ENCODE data around the gene DUSP11.
"Not testable (repeated sequence)": the region's sequence is repeated elsewhere in the genome, so short reads cannot be mapped to it uniquely, and the experiment has no call there.

Gene DUSP11

DNA sequence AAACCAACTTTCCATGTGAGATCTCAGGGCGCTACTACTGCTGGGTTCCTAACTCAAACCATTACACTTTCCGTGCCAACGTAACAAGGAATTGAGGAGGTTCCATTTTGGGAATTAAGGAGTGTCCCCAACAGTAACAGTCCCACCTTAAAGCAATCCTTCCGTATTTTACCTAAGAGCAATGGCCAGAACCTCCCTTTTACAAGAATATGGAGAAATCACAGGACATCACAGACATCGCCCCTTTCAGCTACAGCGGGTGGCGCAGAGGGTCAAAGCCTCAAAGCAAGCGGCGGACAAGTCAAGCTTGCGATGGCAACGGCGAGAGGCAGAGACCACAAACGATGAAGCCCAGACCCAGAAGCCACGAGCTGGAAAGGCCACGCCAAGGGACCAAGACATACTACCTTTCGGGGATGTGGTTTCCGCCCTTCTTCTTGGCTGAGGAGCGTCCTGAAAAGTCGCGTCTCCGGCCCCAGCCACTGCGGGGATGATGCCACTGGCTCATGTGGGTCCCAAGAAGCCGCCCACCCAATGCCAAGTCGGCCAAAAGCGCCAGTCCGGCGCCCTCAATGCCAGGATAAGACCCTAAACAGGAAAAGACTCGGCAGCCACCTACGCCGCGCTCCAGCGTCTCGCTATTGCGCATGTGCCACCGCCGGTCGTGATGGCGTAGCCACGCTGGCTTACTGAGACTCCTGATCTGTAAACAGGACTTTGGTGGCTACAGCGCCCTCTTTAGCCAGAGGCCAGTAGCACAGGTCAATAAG lies at the start of gene DUSP11:
Gene DUSP11 (minus strand): TSS at position 637 of the 770 bp plus-strand sequence. CDS start 129 bp downstream, at position 508.
- peak; percentile 59 for DNase-seq

DNA sequence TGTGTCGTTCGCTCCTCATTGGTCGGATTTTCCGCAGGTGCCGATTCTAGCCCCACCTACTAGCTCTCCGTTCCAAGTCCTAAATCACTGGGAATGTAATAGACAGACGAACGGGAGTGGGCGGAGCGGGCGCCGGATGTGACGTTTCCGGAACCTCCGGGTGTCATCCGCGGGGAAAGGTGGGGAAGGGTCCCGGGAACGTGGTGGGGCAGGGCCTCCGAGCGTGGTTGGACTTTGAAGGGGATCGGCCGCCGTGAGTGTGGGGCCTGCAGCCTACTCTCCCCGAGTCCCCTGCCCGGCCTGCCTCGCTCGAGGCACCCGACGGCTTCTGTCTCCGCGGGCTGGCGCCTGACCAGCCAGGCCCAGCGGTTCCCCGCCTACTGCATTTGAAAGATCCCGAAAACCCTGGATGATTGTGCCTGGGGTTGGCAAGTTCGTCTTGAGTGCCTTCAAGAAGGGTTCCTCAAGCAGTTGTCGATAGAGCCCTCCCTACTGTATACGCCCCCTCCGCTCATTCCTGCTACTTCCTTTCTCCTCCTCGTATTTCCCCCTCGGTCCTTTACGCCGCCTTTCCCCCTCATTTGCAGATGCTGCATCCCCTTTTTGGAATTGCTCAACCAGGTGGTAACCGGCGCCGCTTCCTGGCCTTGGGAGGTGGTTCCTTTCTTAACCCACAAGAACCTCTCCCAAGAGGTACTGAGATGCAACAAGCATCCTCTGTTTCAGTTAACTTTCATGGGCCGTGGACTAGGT lies 49.1 kb upstream of the DUSP11 start, which contains the start of gene STAMBP:
Gene STAMBP (plus strand): TSS at position 144 of the 753 bp plus-strand sequence. CDS start 1,896 bp downstream, outside the sequence.
- DNase-seq: peak; percentile 70

DNA sequence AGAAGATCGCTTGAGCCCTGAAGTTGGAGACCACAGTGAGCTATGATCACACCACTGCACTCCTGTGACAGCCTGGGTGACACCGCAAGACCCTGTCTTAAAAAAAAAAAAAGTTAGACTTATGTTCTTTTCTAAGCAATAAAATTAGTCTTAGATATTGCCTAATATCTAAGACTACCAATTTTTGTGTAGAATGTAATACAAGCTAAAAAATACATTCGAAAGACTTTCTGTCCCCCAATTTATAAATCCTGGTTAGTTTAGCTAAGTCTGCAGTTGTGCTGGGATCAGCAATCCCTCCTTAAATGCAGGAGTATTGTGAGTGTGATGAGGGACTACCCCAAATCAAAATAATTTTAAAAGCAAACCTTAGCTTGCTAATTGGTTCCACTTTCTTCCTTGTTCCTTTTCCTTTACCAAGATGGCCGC lies 48.5 kb upstream of the DUSP11 start:
- DNase-seq: no peak

DNA sequence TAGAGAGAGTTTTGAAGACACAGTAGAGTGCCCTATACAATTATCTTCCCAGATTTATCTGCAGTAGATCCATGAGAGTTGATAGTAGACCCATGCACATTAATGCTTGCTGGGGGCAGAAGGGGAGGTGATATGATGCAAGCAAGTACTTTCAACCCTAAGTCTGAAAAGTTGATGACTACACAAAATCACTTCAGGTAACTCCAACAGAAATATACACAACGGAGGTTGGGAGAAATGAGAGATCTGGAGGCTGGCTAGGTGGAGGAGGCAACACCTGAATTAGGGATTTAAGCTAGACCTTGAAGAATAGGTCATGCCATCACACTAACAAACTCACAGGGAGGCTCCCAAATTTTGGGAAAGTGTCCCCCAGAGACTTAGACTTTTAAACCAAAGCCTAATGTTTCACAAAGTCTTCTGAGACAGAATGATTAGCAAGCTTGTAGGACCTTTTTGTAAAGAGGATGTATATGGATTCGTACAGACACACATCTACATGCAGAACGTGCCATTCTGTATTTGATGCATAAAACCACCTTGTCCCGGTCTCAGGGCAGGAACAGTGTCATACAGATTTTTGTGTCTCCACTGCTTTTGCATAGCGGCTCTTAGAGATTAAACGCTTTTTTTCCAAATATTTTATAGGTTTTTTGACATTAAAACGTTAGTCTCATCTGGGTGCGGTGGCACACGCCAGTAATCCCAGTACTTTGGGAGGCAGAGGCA lies 47.9 kb upstream of the DUSP11 start:
- no peak for DNase-seq

DNA sequence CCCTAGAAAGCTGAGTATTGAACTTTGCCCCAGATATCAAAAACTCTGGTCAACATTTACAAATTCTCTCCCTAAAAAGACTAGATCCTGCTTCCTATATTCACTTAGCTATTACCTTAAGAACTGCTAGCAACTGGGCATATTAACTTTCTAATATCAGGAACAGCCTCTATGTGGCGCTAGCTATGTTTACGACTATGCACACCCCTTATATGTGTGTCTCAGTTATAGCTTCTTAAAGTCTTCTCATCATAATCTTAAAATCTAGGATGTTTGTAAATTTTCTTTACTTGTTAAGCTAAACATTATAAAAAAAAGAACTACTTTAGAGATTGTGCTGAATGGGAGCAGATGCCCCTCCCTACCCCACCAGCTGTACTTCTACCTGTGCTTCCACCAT lies 47.1 kb upstream of the DUSP11 start:
- no peak for DNase-seq

DNA sequence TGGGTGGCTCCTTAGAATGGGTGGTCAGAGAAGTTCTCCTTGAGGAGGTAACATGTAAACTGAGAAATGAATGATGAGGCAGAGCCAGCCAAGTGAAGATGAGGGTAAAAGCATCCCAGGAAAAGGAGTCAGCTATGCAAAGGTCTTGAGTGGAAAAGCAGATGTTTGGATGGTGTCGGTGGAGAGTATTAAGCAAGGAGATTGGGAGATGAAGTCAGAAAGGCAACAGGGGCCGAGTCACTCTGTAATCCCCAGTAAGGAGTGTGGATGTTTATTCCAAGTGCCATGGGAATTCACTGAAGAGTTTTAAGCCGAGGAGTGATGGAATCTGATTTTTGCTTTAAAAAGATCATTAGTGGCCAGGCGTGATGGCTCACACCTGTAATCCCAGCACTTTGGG lies 45.5 kb upstream of the DUSP11 start:
- DNase-seq: no peak

DNA sequence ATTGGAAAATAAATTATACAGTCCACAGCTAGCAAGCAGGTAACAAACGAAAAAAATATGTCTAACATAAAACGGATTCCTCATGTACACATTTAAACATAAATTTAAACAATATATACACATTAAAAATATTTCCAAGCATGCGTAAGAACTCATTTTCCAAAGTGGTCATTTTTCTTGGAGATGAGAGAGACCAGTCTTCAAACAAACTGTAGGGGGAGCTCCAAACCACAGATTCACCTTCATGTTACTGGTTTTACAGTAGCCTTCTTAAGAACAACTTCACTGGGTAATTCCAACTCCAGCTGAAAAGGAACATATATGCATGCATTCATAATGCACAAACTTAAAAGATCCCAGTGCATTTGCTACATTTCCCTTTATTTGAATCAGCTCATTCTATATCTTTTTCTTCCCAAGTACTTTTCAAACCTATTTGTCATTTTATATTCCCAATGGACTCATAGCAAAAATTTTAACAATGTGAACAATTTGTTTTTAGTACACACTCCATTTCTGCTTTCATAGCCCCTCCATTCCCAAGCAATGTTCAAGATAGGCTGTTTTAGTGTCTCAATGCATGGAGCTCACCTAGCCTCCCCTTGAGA lies 44.1 kb upstream of the DUSP11 start:
- DNase-seq: no peak

DNA sequence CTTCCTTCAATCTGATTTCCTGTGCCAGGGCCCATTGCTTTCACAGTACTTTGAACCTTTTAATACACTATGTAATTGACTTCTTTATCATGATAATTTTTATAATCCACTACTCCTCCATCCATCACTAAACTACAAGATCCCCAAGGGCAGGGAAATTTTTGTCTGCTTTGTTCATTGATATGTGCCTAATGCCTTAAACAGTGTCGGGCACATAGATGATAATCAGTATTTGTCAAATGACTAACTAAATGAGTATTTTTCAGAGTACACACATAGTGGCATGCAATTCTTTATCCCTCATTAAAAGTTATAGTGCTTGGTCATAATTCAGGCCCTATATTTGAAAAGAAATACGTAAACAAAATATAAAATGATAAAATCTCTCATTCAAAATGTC lies 43.5 kb upstream of the DUSP11 start:
- no peak for DNase-seq

DNA sequence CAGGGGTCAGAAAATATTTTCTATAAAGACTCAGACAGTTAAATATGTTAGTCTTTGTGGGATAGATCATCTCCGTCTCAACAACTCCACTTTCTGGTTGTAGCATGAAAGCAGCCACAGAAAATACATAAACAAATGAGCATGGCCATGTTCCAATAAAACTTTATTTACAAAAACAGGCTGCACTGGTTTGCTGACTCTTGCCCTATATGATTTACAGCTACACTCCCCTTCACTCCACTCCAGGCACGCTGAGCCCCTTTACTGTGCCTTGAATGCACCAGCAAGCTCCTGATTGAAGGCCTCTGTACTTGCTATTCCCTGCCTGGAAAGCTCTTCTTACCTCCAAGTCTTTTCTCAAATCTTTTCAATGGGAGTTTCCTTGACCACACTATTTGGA lies 43.1 kb upstream of the DUSP11 start:
- DNase-seq: no peak

DNA sequence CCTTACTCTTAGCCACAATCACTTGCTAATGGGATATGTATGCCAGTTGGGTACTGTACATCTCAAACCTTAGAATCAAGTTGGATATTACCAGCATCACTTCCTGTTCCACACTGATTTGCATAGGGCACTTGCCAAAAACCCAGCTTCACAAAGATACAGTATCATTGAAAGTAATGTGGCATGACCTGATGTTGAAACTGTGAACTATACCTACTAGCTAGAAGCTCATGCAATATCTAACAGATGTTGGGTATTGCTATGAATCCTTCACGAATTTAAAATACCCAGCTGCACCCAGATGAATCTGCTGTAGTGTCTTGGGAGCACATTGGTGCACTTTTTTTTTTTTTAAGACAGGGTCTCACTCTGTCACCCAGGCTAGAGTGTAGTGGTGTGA lies 42.4 kb upstream of the DUSP11 start:
- DNase-seq: no peak

DNA sequence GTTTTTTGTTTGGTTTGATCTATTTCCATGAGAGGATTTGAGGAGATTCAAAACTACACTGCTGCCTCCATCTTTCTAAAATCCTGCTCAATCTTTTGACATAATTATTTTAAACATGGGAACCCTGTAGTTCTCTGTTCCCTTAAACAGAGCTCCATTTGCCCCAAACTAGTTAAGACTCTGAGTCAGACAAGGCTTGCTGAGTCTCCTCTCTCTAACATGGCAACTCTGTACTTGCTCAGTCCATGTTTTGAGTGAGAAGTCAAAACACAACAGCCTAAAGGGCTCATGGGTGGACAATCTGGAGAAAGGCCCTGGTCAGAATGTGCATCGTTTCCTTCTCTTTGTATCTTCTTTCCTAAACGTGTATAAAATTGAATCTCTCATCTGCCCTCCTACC lies 41.8 kb upstream of the DUSP11 start:
- DNase-seq: no peak

DNA sequence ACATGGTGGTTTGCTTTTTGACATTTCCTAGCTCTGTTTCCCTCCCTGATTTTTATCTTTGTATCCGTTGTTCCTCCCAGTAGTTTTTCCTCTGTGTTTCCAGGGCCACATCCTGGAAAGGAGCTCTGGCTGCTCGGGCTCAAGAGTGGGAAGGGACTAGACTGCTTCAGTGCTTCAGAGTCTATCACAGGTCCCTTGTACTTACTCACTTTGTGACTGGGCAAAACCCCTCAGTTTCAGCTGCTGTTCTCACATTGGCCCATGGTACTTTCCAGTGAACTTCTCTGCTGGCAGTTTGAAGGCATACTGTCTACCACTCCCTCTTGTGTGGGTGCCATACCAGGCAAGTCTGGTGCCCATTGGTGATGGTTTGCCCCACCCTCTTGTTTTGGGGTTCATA lies 41.3 kb upstream of the DUSP11 start:
- no peak for DNase-seq

DNA sequence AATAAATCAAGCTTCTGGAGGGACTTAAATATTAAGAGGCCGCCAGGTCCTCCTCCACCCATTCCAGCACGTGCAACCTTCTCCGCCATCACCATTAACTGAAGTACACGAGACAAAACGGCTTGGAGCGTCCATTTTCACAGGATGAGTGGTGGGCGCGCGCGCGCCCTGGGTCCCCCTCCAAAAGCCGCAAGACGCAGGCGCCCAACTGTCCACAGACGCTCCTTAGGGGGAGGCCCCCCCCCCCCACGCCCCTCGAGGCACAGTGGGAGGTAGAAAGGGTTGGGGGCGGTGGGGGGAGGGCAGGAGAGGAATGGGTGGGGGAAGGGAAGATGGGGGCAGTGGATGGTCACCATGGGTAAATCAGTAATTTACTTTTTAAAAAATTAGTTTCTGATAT lies 38.4 kb upstream of the DUSP11 start:
- DNase-seq: no peak

DNA sequence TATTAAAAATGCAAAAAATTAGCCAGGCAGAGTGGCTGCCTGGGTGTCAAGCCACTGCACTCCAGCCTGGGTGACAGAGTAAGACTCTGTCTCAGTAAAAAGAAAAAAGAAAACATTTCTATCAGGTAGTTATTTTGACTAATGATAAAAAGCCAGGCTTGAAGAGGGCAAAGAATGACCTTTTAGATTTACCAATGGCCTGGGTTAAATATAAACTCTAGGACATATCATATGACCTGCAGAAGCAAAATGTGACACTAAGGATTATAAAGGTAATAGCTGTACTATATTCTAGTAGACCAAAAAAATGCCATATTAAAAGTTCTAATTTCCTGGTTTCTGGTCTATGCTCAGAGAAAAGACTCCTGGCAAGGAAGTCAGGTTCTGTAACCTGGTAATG lies 32.7 kb upstream of the DUSP11 start:
- no peak for DNase-seq

DNA sequence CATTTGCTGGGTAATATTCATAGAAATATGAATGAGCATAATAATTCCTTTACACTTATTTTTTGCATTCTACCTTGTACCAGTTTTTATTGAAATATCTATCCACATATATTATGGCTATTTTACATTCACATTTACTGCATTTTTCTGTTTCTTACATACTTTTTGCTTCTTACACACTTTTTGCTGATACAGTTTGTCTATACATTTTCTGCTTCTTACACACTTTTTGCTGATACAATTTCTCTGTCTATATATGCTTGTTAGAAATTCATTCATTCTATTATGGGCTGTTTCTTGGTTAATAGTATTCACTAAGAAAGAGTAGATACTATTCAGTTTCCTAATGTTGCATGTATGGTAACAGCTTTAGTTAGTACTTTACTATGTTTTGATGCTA lies 32.0 kb upstream of the DUSP11 start:
- no peak for DNase-seq

DNA sequence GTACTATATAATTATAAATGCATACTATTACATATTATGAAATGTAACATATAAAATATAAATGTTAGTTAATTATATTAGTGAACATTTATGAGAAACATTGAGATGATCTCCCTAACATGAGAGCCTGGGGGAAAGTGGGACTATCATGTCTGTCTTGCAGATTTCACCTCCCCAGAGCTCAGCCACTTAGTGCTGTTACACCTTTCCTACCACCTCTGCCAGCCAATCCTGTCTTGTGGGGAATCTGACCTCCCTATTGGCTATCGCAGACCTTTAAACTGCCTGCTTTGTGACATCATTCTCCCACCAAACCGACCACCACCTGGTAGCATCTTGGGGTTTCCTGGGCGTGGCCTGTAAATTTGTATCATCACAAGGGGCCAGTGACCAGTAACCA lies 4.0 kb upstream of the DUSP11 start, which contains the start of gene C2orf78:
Gene C2orf78 (plus strand): TSS at position 301 of the 400 bp plus-strand sequence. CDS start 127 bp downstream, outside the sequence.
- DNase-seq: not testable (repeated sequence)

DNA sequence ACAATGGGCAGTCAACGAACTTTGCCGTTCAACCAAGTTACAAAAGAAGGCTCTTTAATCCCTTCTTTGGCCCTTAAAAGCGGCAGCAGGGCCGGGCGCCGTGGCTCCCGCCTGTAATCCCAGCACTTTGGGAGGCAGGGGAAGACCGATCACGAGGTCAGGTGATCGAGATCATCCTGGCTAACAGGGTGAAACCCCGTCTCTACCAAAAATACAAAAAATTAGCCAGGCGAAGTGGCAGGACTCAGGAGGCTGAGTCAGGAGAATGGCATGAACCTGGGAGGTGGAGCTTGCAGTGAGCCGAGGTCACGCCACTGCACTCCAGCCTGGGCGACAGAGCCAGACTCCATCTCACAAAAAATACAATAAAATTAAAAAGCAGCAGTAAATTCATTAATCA lies 3.5 kb upstream of the DUSP11 start:
- DNase-seq: not testable (repeated sequence)

DNA sequence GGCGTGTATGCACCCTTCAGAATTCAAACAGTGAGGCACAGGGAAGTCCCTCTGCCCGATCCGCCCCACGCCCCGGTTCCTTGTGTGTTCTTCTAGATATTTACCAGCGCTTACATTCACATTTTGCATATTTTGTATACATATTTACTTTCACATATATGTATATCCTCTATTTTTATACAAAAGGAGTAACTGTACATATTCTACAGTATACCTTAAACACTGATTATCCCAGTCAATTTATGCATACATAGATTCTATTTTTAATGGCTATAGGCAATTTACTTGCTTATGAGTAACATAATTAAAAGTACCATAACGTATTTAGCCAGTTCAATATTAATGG lies 307 bp upstream of the DUSP11 start:
- no peak for DNase-seq

DNA sequence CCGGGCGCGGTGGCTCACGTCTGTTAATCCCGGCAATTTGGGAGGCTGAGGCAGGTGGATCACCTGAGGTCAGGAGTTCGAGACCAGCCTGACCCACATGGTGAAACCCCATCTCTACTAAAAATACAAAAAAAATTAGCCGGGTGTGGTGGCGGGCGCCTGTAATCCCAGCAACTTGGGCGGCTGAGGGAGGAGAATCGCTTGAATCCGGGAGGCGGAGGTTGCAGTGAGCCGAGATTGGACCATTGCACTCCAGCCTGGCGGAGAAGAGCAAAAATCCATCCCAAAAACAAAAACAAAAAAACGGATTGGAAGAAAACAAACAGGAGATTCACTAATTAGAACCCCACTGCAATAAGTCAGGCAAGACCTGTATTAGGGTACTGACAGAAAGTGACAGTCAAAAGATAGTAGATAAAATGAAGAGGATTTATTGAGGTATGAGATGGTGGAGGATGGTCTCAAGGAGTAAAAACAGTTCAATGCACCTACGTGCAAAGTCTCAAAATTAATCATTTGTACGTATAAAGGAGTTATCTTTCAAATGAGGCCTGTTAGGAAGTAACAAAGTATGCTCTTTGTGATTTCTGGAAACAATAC lies 936 bp downstream of the DUSP11 start:
- not testable (repeated sequence) for DNase-seq

DNA sequence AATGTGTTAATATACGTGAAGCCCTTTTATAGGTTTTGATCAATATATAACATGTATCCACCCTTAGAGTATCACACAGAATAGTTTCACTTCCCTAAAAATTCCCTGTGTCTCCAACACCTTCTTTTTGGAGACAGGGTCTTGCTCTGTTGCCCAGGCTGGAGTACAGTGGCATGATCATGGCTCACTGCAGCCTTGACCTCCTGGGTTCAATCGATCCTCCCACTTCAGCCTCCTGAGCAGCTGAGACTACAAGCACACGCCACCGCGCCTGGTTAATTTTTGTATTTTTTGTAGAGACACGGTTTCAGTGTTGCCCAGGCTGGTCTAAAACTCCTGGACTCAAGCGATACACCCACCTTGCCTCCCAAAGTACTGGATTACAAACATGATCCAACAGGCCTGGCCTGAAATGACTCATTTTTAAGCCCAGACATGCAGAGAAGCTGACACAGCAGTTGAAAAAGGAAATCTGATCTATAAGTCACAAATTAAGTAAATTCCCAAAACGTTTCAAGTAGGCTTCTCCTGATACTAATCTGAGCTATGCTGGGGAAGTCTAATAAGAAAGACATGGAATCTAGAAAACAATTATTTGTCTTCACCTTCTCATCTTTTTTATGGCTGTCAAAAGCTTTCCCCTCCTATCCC lies 2.9 kb downstream of the DUSP11 start:
- no peak for DNase-seq

DNA sequence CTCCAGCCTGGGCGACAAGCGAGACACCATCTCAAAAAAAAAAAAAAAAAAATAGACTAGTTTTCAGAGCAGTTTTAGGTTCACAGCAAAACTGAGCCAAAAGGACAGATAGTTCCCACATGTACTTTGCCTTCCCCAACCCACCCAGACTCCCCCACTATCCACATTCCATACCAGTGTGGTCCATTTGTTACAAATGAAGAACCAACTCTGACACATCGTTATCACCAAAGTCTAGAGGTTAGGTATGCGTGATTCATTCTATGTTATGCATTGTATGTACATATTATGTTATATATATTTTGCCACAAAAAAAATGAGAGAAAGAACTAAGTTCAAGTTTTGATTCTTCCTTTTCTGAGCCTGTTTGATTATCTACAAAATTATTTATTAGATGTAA lies 3.5 kb downstream of the DUSP11 start:
- DNase-seq: no peak

DNA sequence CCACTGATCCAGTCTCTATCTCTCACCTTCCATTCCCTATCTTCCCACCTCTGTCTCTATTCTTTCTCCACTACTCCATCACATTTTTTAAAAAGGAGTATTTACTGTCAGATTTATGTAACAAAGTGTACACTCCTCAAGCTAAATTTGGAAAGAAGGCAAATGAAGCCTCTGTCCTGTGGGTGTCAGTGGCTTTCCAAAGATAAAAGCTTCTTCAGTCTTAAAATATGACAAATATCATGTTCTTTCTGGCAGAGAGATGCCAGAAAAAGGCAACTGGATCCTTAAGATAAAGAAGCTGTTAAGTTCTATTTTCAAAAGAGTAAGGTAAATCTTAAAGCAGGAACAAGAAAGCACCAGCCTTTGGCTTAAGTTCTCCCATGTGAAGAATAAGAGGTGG lies 7.1 kb downstream of the DUSP11 start:
- no peak for DNase-seq

Measured in 8988T (cell line).